HG03139 (cell line): Measurements from ENCODE around the gene TBC1D9.

Source experiments
- ATAC-seq: cut with Tn5 transposase; IDR thresholded peaks from one replicate; pipeline ENCODE4 v1.9.1; 2021; ENCODE audit not compliant: unreplicated experiment

Gene TBC1D9

DNA sequence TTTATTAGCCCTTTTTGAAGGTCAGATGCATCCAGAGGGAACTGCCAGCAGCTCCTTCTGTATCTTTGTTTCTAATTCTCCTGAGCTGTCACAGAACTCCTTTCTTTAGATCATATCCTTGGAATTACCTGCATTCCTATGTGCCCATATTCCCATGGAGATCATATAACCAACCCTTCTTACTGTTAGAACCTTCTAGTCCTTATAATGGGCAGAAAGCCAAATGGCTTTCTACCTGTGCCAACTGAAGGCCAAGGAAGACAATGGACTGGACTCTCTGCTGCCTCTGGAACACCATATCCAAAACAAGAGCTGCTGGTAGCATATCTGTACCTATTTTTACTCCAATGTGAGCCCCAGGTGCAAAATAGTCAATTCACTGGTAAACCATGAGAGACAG is 60.7 kb downstream of the TBC1D9 start:
- ATAC-seq: no peak

DNA sequence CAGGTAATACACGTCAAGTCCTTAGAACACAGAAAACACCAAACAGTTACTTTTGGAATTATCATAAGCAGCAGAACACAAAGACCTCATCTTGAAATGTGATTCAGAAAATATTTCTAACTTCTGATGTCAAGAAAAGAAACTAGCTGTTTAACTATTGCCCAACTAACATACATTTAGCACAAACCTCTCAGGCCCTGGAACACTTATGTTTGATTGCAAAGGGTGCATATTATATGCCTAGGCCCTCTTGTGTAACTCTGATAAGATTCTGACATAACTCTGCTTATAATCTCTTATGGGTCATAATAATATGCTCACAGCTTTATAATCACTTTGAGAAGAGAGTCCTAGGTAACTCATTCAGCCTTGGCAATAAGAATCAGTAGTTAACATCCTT is 62.6 kb downstream of the TBC1D9 start:
- no peak for ATAC-seq

DNA sequence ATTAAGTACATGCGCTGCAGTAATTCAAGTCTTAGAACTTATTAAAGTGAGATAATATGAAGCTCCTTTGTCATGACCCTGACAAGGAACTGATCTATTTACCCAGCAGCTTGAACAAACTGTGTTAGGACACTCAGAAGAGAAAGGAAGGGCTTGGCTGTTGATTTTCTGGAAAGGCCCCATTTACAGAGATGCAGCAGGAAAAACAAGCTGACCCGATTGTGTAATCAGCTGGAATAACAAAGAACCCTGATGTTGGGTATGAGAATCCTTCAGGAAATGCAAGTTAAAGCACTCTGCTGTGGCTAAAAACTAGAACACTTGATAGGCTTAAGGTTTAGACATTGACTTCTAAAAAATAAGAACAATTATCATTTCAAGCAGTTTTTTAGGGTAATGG is 64.8 kb downstream of the TBC1D9 start:
- ATAC-seq: no peak

DNA sequence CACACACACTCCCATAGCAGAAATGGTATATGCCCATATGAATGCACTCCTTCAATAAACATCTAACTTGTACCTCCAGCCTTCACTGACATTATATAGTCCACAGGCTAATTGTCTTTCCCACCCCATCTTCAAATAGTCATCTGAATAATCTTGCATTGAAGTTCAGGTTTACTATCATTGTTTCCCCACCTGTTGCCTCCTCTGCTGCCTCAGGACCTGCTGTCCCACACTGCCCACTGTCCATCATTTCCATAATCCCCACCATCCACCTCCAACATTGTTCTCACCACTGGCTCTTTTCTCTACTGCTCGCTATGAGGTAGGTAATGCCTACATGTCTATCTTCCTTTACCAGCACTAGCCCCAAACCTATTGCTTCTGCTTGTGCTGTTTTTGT is 66.1 kb downstream of the TBC1D9 start:
- no peak for ATAC-seq

DNA sequence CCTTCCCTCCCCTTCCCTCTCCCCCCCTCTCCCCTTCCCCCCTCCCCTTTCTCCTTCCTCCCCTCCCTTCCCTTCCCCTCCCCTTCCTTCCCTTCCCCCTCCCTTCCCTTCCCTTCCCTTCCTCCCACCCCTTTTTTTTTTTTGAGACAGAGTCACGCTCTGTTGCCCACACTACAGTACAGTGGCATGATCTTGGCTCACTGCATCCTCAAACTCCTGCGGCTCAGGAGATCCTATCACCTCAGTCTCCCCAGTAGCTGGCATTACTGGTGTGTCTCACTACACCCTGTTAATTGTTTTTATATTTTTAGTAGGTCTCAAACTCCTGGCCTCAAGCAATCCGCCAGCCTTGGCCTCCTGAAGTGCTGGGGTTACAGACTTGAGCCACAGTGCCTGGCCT is 66.6 kb downstream of the TBC1D9 start:
- ATAC-seq: no peak

DNA sequence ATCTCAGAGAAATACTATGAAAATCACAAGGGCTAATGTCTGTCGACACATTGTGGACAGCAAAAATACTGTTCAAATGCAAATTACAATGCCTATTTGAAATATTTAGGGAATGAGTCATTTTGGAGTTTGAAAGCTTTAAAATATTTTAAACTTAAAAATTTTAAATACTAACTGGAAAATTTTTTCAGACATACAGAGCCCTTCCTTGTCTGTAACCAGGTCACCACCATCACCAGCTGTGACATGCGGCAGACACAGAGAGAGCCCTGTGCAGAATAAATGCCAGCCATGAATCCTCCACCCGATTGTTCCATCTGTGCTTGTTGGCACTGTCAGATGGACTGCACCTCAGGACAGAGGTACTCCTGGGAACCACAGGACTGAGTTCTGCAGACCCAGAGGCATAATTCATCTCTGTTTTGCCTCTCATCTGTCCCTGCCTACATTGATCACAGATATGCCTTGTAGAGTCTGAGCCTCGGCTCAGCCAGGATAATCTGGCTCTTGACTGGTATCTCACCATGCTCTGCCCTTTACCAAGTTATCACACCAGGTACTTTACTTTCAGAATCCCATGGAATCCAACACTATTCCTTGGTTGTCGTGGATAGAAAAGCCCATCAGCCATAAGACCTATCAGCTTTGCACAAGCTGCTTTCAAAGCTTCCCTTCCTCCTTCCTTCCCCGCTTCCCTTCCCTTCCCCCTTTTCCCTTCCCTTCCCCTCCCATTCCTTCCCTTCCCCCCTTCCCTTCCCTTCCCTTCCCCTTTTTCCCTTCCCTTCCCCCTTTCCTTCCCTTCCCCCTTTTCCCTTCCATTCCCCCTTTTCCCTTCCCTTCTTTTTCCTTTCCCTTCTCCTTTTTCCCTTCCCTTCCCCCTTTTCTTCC is 67.2 kb downstream of the TBC1D9 start:
- ATAC-seq: no peak

DNA sequence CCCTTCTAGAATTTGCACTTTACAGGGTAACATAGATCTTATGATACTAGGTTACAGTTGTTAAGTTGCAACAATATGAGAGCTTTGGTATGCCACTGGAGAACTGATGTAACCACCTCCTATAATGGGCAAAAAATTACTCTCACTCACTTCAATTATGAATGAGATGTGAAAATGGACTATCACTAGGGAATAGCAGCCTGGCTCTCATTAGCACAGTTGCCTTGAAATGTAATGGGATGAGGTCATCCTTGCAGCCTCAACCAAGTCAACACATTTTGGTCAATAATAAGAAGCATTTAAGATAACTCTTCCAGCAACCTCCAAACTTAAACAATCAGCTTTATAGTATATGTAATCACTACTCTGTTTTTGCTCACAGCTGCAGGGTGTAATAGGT is 69.4 kb downstream of the TBC1D9 start:
- no peak for ATAC-seq

DNA sequence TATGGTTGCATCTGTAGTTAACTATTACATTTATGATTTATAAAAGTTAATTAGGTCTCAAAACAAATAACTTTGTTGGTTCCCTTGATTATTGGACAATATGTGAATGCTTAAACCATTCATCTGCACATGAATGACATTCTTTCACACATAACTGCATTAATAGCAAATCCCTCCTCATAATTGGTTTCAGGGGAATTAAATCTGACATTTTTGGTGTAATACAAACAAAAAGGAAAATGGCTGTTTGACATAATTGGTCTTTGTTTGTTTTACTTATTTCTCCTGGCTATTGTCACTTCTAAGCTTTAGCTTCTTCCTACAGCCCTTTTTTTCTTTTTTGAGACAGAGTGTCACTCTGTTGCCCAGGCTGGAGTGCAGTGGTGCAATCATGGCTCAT is 71.9 kb downstream of the TBC1D9 start:
- ATAC-seq: no peak

DNA sequence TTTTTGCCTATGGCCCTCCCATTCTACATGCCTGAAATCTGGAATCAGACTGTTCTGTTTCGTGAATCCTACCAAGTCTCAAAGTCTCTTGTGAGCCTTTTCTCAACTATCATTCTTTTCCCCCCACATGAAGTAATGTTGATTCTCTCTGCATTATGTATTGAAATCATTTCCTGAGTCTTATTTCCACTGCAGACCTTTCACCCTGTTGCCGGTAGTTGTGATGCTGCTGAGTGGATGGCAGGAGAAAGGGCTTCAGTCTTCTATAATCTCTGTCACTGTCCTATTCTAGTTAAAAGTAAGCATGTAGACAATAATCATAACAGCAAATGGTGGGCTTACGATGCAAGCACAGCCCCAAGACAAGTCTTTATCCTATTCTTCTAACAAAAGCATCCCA is 75.0 kb downstream of the TBC1D9 start:
- ATAC-seq: no peak

DNA sequence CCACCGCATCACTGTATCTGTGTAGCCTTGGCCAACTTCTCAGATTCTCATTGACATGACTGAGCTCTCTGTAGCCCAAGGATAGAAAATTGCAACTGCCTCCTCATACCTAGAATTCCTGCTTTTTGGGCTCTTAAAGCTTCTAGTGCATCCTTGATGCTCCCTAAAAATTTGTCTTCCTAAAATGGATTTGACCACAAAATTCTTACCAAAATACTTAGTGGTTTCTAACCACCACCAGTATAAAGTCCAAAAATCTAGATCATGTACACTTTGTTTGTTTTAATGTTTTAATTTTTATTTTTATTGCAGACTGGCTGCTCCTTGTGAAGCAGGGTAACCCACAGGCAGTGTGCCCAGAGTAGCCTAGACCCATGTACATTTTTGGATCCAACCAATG is 75.5 kb downstream of the TBC1D9 start:
- ATAC-seq: no peak

DNA sequence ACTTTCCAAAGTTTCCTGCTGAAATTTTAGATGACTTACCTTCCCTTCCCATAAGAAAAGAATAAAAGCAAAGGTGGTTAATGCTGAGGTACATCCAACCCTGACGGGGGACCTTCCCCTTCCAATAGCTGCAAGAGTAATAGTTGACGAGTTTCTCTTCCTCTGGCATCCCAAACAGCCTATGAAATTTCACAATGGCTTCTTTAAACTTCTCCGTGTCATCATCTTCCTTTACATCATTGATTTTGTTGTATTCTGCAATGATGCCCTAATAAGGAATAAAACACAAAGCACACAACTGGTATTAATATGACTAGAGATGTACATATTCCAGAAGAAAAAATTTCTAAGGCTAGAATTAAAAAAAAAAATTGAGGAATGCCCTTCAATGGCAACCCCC is 76.6 kb downstream of the TBC1D9 start:
- ATAC-seq: no peak

DNA sequence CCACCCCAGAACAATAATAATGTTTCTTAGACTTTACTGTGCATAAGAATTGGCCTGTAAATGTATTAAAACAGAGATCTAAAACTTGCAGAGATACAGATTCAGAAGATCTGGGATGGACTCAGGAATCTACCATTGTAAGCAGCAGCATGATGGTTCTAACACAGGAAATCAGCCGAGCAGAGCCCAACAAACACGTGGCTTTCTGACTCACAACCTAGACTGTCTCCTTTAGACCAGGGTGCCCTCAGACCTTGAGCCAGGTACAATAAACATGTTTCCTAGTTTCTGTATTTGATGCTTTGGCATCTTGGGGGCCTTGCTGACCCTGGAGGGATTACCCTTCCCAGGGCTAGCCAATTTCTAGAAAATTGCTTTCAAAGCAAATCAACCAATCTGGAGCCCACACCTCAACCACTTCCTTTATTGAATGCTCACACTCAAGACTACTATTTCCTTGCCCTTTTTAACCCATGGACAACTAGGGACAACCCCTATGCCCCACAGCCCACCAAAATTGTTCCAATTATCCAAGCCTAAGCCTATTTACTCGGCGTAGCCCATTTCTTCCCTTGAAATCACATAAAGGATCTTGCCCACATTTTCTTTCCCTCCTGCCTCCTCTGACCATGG is 80.5 kb downstream of the TBC1D9 start:
- no peak for ATAC-seq

DNA sequence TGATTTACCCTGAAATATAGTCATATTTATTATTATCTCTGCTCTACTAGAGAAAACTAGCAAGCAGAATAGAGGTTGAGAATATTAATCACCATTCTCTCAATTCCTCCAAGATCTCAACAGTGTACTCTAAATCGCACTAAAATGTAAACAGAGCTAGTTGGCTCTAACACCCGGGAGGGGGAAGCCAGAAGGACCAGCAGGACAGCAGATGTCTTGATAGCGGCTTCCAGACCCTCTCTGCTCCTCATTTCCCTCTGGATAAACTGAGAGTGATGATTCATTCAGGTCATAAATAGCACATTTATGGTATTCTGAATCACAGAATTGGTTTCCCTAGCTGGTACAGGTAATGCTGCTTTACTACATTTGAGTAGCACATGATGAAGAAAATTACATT is 82.5 kb downstream of the TBC1D9 start:
- ATAC-seq: no peak

DNA sequence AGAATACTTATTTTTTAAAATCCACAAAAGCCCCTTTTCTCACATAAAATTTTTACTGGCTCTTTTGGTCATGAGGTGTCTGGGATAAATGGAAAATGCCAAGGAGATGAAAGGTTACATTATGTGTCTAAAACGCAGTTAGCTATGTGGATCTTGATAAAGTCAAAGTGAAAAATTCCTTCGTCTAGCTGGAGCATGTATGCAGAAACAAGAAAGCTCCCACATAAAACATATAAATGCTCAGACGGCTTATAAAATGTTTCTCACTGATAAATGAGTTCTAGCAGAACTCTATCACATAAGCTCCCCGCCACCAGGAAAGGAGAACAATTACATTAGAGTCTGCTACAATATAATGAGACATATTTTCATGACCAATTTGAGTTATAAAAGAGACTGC is 83.8 kb downstream of the TBC1D9 start:
- no peak for ATAC-seq

DNA sequence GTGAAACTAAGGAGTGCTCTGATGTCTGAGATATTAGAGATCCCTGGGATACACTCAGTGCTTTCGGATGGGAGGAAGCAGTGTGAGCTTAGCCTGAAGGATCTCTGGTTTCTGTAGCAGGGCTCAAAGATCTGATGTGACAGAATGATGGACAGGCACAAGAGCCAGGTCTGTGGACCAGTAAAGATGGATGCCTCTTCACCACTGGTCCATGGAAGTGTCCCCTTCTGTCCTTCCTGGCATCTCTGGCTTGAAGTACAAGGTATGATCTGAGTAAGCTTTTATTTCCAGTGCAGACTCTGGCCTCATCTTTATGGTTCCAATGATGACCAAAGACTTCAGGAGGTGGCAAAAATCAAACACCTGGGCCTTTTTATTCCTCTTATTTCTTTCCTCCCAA is 88.1 kb downstream of the TBC1D9 start:
- ATAC-seq: no peak

DNA sequence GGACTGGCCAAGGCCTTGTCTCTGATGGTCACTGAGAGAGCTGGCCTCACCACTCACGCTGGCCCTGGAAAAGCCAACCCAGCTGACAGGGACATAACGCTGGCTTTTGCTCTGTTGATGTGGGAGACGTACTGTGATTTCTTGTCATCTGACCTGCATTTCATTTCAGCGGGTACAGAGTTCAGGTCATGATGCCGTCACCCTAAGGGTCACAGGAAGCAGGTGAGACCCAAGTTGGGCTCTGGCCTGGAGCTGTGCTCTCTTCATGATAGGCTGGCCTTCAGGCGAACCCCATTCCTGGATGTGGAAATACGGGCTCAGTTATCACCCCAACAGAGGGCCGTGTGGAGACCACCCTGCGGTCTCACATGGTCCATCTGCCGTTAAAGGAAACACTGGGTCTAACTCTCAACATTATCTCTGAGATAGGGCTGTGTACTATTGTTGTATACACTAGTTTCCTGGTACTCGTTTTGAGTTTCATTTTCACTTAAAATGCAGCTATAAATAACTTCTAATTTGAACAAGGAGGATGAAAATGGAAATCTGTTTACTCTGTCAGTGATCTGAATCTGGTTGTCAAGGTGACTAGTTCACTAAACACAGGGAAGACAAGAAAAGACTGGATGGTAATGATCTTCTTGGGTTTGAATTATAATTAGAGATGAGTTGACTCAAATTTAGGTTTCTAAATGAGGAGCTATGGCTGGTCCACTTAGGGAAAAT is 89.1 kb downstream of the TBC1D9 start:
- no peak for ATAC-seq

DNA sequence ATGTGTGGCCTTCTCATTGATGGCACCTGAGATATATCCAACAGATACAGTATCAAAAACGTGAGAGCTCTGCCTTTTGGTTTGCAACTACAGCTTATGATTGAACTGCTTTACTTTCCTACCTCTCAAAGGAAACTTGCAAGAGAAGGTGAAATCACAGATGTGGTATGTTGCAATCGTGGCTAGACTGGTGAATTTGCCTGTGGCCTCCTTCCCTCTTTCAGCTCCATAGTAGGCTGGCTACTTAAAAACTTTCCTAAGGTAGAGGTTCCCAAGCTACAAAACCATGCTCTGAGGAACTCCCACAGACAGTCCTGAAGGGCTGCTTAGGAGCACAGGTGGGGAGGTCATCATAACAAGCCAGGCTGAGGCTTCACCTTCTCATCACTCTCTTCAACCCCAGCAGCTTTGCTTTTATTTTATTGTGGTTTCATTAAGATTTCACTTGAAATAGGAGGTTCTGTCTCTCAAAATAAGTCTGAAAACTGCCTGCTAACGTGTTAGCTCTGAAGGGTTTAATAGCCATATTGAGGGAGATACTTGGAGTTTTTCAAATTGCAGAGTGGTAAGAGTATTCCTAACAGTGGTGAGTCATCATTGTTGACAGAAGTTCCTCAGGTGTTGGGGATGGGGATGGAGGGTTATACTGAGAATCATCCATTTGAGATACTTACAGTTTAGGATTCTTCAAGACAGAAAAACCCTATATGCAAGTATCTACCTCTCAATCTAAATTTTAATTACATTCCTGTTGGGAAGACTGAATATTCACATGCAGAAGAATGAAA is 93.9 kb downstream of the TBC1D9 start:
- ATAC-seq: no peak

DNA sequence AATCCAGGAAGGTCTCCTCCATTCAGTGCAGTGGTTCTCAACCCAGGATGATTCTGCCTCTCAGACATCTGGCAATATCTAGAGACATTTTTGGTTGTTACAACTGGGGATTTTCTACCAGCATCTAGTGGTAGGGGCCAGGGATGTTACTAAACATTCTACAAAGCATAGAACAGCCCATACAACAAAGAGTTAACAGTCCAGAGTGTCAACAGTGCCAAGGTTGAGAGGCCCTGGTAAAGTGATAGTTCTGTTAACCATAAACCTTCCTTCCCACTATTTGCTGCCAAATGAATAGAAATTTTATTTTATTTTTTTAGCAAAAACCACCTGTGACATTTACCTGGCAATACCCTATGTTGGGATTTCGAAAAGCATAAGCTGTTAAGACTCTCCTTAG is 94.6 kb downstream of the TBC1D9 start:
- ATAC-seq: no peak

DNA sequence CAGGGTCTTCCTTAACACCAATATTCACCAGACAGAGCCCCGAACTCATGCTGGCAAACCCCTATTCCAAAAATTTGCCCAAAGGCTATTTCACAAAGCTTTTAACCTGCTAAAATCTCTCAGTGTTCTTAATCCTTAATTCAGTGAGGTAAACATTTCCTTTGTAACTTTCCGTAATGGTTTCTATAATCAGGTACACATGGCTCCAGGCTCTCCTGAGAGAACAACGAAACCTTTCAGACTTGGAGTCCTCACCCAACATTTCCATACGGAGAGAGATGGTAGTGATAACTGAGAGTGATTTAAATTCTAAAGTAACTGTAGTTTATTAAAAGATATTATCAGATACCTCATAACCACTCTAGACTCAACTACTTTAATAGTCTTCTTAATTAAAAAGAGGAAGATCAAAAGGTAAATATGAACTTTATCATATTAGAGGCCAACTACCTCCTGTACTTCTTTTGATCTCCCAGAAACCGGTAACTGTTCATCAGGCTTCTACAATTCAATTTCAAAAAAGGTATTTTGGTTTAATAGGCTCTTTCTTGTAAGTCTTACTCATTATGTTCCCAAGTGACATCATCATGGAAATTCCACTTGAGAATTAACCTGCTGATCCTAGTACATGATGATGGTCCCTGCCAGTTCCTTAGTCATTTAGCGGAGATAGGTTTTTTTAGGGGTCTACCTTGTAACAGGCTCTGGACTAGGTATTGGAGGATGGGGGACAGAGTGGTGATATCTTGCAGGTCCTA is 96.1 kb downstream of the TBC1D9 start:
- no peak for ATAC-seq

DNA sequence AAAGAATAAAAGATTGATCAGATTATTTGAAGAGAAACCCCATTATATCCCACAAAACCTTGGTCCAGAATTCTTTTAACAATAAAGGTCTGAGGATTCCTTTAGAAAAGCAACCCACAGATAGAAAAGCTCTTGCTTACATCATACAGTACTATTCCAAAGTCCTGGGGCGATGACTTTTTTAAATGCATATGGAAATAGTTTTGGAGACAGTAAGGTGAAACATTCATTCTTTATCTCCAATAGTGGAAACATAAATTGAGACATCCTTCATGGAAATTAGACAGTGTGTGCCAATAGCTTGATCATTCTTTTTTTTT is 101.7 kb downstream of the TBC1D9 start:
- ATAC-seq: no peak
